ENCODE data around the gene TMEM106C.

TMEM106C gene

DNA sequence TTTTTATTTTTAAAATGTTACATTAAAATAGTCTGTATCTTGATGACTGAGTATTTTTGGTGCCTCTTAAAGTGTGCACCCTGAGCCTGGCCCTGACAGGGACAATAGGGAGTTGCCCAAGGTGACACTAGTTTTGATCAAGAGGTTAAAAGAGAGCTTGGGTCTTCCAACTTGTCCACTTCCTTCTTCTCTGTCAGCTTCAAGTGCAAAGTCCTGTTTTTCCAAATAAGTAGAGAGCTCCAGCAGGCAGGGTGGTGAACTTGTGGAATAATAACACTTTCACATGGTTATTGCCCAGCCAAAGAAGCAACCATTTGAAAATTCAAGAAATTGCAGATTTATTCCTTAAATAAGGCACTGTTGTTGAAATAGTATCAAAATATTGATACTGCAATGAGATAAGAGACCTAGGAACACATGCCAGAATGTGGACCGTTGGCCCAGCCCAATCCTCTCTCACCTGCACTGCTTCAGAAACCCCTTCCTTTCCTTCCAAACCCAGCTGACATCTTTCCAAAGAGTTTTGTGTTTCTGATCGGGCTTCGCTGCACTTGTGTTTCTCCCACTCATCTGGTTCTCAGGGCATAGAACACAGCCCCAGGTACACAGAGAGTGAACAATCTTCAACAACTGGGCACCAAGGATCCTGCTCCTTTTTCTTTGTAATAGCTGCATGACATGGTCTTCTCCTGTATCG, 54.7 kb downstream of the TMEM106C start:
- no peak for DNase-seq

Data from bone marrow (tissue), 2 donors.